Endothelial cell of umbilical vein (primary cell): ENCODE measurements around the gene AKAP13. TPM values are rescaled to one million over a fixed set of nuclear protein-coding genes. Genes with fewer than 3 reads are reported as not detected.

Experiments used
- BruUV-seq: library from RNA; stranded (reverse); fragments of 400-500 nt; replicated peaks from 2 replicates; lab custom pipeline; 2021; lab: Mats Ljungman, UMichigan
- CTCF ChIA-PET: fragments of 300-600, 350-600 bp; sonication (Branson Sonifier 250); formaldehyde crosslinking; loops from one replicate; lab custom pipeline; 2021; ENCODE audit warnings: antibody characterized with exemption, inconsistent platforms; lab: Charles Lee
- POLR2A ChIA-PET: fragments of 300-600, 350-600 bp; sonication (Branson Sonifier 250); formaldehyde crosslinking; loops from one replicate; lab custom pipeline; 2021; ENCODE audit warnings: antibody characterized with exemption, inconsistent platforms; lab: Charles Lee
- DNase-seq: peaks from one replicate; pipeline ENCODE4 v3.0.0-alpha.2; 2011; ENCODE audit warnings: low read depth, low spot score
- FAIRE-seq: peaks from 2 replicates; lab custom pipeline; 2011; peaks lifted over from hg19 to GRCh38; lab: Jason Lieb, UNC
- H2AFZ ChIP-seq: 2 replicates; pipeline ENCODE4 v1.6.0; 2012; ENCODE audit warnings: low read depth, low read length, control low read depth, inconsistent platforms
- H3K27ac ChIP-seq: 2 replicates; pipeline ENCODE4 v1.5.1; 2011; ENCODE audit warnings: low read depth, mild to moderate bottlenecking, control low read depth, low read length, moderate library complexity; ENCODE audit not compliant: insufficient read depth
- H3K27me3 ChIP-seq, 2 experiments: 2 replicates each; pipeline versions ENCODE4 v1.6.0 to v1.6.1; 2011; ENCODE audit warnings: low read length in 2 of 2, mixed read lengths in 1 of 2; ENCODE audit not compliant: control insufficient read depth in 2 of 2, insufficient read depth in 2 of 2
- H3K36me3 ChIP-seq, 2 experiments: 2 replicates in 1 of 2; 3 replicates in 1 of 2; pipeline ENCODE4 v1.5.1; 2011; ENCODE audit warnings: low read length in 2 of 2, mild to moderate bottlenecking in 1 of 2, moderate library complexity in 1 of 2; ENCODE audit not compliant: control insufficient read depth in 2 of 2, insufficient read depth in 2 of 2; ENCODE audit errors: extremely low read depth in 1 of 2
- H3K4me1 ChIP-seq: 3 replicates; pipeline ENCODE4 v1.5.1; 2011; ENCODE audit warnings: mild to moderate bottlenecking, low read length; ENCODE audit not compliant: control insufficient read depth, insufficient read depth; ENCODE audit errors: extremely low read depth
- H3K4me2 ChIP-seq: 2 replicates; pipeline ENCODE4 v1.6.1; 2011; ENCODE audit warnings: low read length, control low read depth, mixed read lengths; ENCODE audit not compliant: insufficient read depth
- H3K4me3 ChIP-seq, 3 experiments: fragments of 200-600 bp in 1 of 3; sonication (generic), shearing (Covaris generic) in 1 of 3; replicated peaks in 1 of 3; 2 replicates each; pipeline ENCODE4 v1.5.1; 2011 to 2016; ENCODE audit warnings: control low read depth in 3 of 3, low read length in 3 of 3, mild to moderate bottlenecking in 2 of 3, inconsistent platforms in 1 of 3, low read depth in 1 of 3, moderate library complexity in 1 of 3; ENCODE audit not compliant: insufficient read depth in 1 of 3
- H3K79me2 ChIP-seq: 2 replicates; pipeline ENCODE4 v1.6.0; 2012; ENCODE audit warnings: low read length, inconsistent platforms; ENCODE audit not compliant: control insufficient read depth, insufficient read depth
- H3K9ac ChIP-seq: replicated peaks from 2 replicates; pipeline ENCODE3; 2011; ENCODE audit warnings: low read length, control low read depth; ENCODE audit not compliant: insufficient read depth; ENCODE audit errors: extremely low read depth
- H3K9me1 ChIP-seq: replicated peaks from 3 replicates; pipeline ENCODE4 v1.6.0; 2011; ENCODE audit warnings: mild to moderate bottlenecking, low read length; ENCODE audit not compliant: control insufficient read depth, insufficient read depth; ENCODE audit errors: extremely low read depth
- H3K9me3 ChIP-seq: replicated peaks from 2 replicates; pipeline ENCODE4 v1.5.1; 2012; ENCODE audit warnings: low read length, inconsistent platforms; ENCODE audit not compliant: control insufficient read depth, insufficient read depth
- H4K20me1 ChIP-seq: replicated peaks from 2 replicates; pipeline ENCODE3; 2011; ENCODE audit warnings: mild to moderate bottlenecking, low read length; ENCODE audit not compliant: control insufficient read depth, insufficient read depth; ENCODE audit errors: extremely low read depth
- CTCF ChIP-seq, 2 donors: IDR thresholded peaks; 1 replicate in 1 of 2; 2 replicates in 1 of 2; pipeline ENCODE4 v1.5.1; 2011; ENCODE audit warnings: low read length in 2 of 2, mild to moderate bottlenecking in 2 of 2, moderate library complexity in 2 of 2, control low read depth in 1 of 2, inconsistent platforms in 1 of 2, low read depth in 1 of 2; ENCODE audit not compliant: insufficient read depth in 1 of 2; ENCODE audit errors: extremely low read depth in 1 of 2
- EZH2 ChIP-seq: IDR thresholded peaks from 2 replicates; pipeline ENCODE4 v1.6.1; 2012; ENCODE audit warnings: borderline replicate concordance, low read depth, mild to moderate bottlenecking, moderate library complexity, low read length, inconsistent platforms; ENCODE audit not compliant: severe bottlenecking
- FOS ChIP-seq: IDR thresholded peaks from 2 replicates; pipeline ENCODE4 v1.6.1; 2011; ENCODE audit warnings: mild to moderate bottlenecking, low read length, moderate library complexity, borderline replicate concordance; ENCODE audit not compliant: insufficient read depth
- GATA2 ChIP-seq: IDR thresholded peaks from 2 replicates; pipeline ENCODE4 v1.7.0; 2011; ENCODE audit warnings: low read depth, mild to moderate bottlenecking, moderate library complexity, mixed read lengths, low read length; ENCODE audit not compliant: insufficient read length, insufficient read depth
- JUN ChIP-seq: IDR thresholded peaks from 2 replicates; pipeline ENCODE4 v1.6.1; 2011; ENCODE audit warnings: borderline replicate concordance, low read depth; ENCODE audit not compliant: insufficient read length, insufficient read depth
- MAX ChIP-seq: IDR thresholded peaks from 2 replicates; pipeline ENCODE4 v1.6.1; 2011; ENCODE audit not compliant: insufficient read depth, insufficient read length
- MYC ChIP-seq: IDR thresholded peaks from one replicate; pipeline ENCODE4 v1.6.1; 2011; ENCODE audit warnings: mild to moderate bottlenecking, low read depth, low read length
- POLR2A ChIP-seq: IDR thresholded peaks from 2 replicates; pipeline ENCODE4 v1.6.1; 2012; ENCODE audit warnings: low read depth, mild to moderate bottlenecking, control low read depth, low read length
- POLR2AphosphoS5 ChIP-seq: IDR thresholded peaks from 2 replicates; pipeline ENCODE4 v1.6.1; 2012; ENCODE audit warnings: low read depth, mild to moderate bottlenecking, control low read depth, low read length, moderate library complexity; ENCODE audit not compliant: insufficient read depth
- dilution Hi-C: fragments of 300-500 bp; cut with MboI; formaldehyde crosslinking; loops from one replicate; pipeline ENCODE4 v1.15.0; 2019; ENCODE audit warnings: low sequenced_read_pairs; ENCODE audit not compliant: extremely low pct_ligation_motif_present
- intact Hi-C: fragments of 100-400 bp; cut with micrococcal nuclease; formaldehyde crosslinking; loops from one replicate; pipeline ENCODE4 v1.10.0; 2022
- polyA plus RNA-seq, 4 experiments: library from polyadenylated mRNA; depleted of rRNA in 3 of 4; stranded (reverse) in 3 of 4; unstranded in 1 of 4; fragments of >200 nt; gene quantifications; 2 replicates each; pipeline versions ENCODE4 v1.2.1 to v1.2.3, GENCODE V29; 2011 to 2012; ENCODE audit warnings: missing spikeins in 1 of 4
- total RNA-seq: library from RNA; stranded (reverse); gene quantifications from 2 replicates; pipeline ENCODE4 v1.2.3, GENCODE V29; 2021

AKAP13 gene
- total and polyA plus RNA-seq, 2 donors (not counting 3 experiments of a cell fraction or from before 2014, with no cell fraction given): 22.8 to 87.8 TPM

GRCh38 chr15:85753791-85754452 lies 373.5 kb downstream of the AKAP13 start:
- H3K9ac ChIP-seq: no peak overlapping the region
- no peaks in the 10 kb centered on the region for H3K36me3 ChIP-seq
- dilution Hi-C loops (no loop called here), intact Hi-C loops (no loop called here)
- ChIA-PET CTCF (interaction anchor here (1.1 kb wide), 1 partner anchor 12 kb away, joined by 3 read pairs; no protein-coding TSS in a partner anchor), POLR2A (no interaction called here)
- no TSS peak for BruUV-seq
- TF ChIP-seq JUN (no peak), MAX (no peak), MYC (no peak), CTCF (IDR thresholded peaks at IDR 0.05; ENCODE audit: extremely low read depth in 1 of 2, insufficient read depth in 1 of 2, low read depth in 1 of 2, low read length in 2 of 2) (no peak), EZH2 (no peak), POLR2AphosphoS5 (no peak), FOS (no peak), POLR2A (no peak), GATA2 (no peak)
- FAIRE-seq: no peak
- H3K4me3 ChIP-seq: no peak overlapping the region
- no peaks in the 10 kb centered on the region for H4K20me1 ChIP-seq
- H3K27me3 ChIP-seq: no peaks in the 10 kb centered on the region
- H3K9me3 ChIP-seq: no peaks in the 10 kb centered on the region
- no peak for DNase-seq
- no peaks in the 10 kb centered on the region for H3K79me2 ChIP-seq
- H2AFZ ChIP-seq: no peak overlapping the region
- H3K9me1 ChIP-seq: no peaks in the 10 kb centered on the region
- H3K4me1 ChIP-seq: no peaks in the 10 kb centered on the region
- H3K4me2 ChIP-seq: no peak overlapping the region
- H3K27ac ChIP-seq: no peak overlapping the region
